NCI-H1092 (cell line): Measurements from ENCODE around the gene STX5.
A peak's percentile ranks its signal among the peaks of the same experiment; 100 is the strongest.
"Not testable (repeated sequence)": the region's sequence is repeated elsewhere in the genome, so short reads cannot be mapped to it uniquely, and the experiment has no call there.

Experiments
- DNase-seq: peaks from one replicate; lab custom pipeline; 2025; lab: John Stamatoyannopoulos, UW

Gene STX5

DNA sequence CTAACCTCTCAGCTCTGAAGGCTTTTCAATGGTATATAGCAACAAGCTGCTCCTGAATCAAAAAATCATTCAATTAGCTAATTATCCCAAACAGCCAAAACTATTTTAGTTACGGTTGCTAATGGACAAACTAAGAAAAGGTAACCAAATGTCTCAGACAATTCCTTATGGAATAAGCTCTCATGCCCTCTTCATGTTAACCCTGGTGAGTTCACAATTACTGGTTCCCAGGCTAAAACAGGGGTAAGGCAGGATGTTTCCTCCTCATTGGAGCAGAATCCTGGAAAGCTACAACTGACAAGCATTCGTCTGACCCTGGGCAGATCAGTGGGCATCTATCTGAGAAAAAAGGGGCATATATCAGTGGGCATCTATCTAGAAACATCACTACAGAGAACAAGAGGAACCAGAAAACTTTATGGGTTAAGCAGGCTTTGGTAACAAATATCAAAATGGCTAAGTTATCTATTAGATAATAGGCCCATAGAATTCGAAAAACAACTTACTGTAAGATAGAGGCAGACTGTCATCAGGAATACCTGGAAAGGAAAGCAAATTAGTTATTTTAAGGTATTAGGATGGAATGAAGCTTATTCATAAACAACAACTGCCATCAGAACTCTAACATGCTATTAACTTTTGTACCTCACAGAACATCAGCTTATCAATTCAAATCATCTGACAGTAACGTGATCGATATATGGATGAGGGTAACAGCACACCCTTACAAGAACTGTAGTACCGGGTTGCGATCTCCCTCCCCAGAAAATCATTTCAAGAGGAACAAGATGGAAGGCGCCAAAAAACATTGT, 22.4 kb upstream of the STX5 start:
- DNase-seq: no peak

DNA sequence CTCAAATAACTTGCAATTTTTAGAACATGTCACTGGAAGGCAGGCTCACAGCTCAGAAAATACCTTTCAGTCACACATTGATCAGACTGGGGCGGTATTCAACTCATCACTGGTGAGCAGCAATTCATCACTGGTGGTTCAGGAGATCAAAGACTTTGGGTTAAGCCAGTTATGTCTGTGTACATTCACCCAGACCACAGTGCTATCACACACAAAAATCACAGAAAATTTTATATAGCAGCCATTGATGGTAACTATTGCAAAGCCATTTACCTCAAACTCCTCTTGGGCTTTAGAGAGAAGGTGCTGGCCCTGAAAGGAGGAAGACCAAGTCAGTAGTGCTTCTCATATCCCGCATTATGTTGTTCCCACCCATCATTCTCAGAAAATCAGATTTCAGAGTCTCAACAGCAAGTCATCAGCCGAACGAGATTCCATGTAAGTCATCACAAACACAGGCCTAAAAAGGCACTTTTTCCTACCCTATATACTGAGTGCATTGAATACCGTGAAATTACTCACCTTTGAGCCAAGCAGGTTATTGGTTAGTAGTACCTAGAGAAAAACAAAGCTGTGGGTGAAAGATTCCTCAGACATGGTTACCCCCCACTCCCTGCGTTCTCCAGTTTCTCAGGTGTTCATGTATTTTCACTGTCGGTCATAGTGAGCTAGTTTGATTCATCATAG, 21.6 kb upstream of the STX5 start:
- no peak for DNase-seq

DNA sequence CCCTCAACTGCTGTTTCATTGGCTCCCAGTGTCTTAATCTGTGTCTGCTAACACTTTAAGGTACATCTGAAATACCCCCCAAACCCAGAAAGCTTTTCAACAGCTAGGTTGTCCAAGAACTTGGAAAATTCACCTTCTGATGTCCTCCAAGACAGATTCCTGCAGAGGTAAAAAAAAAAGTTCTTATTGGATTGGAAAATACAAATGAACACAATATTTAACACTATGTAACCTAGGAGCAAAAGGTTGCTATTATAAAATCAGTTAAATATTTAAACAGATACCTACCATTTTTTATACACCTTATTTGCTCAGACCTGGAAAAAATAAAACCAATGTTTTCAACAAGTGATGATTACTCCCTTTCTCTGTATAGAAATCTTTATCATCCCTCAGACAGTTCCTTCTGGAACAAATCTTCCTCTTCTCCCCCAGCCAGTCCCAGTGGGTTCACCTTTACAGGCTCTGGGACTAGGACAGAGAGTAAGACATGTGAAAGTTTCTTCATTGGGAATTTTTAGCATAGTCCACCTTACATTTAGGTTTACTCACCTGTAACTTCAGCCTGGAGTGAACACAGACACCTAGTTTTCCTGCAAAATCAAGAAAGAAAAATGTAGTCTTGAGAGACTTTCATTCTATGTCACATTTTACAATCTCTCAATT, 20.8 kb upstream of the STX5 start:
- DNase-seq: no peak

DNA sequence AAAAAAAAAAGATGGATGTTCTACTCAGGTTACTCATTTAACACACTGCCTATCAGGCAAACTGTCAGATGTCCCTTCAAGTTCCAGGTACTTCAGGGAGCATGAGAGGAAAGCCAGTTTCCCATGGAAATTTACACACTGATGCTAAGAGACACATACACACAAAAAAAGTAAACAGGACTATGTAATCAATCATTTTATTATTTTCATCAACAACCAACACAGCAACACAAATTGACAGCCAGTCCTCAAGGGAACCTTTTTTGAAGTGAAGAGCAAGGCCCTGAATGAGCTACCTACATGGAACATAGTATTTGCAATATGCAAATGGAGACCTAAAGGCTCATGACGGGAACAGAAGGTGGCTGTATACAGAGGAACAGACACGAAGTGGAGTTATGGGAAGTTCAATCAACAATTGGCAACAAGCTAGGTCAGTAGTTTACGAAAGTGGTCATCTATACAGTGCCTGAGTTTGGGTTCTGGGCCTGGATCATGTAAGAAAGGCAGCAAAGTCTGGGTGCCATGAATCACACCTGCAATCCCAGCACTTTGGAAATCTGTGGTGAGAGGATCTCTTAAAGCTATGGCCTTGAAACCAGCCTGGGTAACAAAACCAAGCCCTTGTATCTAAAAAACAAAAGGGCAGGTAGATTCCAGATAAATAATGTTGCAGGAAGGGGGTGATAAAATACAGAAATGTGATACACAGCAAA, 20.1 kb upstream of the STX5 start:
- DNase-seq: no peak

DNA sequence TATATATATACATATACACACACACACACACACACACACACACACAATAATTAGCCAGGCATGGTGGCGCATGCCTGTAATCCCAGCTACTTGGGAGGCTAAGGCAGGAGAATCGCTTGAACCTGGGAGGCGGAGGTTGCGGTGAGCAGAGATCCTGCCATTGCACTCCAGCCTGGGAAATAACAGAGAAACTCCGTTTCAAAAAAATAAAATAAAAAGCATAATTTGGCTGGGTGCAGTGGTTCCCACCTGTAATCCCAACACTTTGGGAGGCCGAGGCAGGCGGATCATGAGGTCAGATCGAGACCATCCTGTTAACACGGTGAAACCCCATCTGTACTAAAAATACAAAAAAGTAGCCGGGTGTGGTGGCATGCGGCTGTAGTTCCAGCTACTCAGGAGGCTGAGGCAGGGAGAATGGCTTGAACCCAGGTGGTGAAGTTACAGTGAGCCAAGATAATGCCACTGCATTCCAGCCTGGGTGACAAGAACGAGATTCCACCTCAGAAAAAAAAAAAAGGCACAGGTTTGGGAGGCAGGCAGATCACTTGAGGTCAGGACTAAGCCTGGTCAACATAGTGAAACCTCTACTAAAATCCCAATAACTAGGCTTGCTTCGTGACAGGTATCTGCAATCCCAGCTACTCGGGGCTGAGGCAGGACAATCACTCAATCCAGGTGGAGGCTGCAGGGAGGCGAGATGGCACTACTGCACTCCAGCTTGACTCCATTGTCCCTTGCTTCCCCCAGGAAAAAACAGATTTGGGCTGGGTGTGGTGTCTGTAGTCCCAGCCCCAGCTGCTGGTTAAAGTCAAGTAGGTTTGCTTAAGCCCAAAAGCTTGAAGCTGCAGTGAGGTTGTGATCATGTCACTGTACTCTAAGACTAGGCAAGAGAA, 19.3 kb upstream of the STX5 start:
- no peak for DNase-seq

DNA sequence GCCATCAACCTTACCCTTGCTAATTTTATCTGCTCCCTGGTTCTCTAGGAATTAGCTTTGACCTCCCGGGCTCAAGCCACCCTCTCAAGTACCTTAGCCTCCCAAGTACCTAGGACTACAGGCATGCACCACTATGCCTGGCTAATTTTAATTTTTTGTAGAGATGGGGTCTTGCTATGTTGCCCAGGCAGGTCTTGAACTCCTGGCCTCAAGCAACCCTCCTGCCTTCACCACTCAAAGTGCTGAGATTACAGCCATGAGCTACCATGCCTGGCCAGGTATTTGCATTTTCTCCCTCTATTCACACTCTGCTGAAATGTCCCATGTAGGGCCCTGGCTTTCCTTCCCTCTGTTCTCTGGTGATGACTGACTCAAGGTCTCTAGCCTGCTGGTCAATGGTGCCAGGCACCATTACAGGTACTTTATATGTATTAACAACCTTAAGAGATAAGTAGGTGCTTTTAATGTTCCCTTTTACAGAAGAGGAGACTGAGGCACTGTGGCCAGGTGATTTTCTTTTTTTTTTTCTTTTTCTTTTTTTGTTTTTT, 16.0 kb upstream of the STX5 start:
- no peak for DNase-seq

DNA sequence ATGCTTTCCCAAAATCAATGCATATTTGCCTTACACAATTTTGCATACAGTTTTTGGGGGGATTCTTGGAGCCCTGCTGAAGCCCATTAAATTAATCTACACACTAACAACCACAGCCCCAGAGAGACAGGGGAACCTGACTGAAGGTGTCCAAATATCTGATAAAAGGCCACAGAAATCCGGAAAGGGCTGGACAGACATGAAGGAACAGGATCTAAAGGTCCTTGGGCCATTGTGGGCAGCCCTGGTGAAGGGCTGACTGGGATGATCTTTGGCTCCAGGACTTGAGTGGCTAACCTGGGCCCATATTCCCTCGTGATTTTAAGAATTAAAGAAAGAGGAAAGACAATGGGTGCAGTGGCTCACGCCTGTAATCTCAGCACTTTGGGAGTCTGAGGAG, 14.3 kb upstream of the STX5 start:
- DNase-seq: no peak

DNA sequence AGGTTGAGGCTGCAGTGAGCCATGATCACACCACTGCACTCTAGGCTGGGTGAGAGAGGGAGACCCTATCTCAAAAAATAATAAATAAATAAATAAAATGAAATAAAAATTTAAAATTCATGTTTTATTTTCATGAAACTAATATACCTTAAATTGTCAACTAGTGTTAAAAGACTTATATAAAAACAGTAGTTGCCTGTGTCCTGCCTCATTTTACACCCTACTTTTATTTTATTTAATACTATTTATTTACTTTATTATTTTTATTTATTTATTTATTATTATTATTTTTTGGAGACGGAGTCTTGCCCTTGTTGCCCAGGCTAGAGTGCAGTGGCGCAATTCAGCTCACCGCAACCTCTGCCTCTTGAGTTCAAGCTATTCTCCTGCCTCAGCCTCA, 12.3 kb upstream of the STX5 start:
- DNase-seq: no peak

DNA sequence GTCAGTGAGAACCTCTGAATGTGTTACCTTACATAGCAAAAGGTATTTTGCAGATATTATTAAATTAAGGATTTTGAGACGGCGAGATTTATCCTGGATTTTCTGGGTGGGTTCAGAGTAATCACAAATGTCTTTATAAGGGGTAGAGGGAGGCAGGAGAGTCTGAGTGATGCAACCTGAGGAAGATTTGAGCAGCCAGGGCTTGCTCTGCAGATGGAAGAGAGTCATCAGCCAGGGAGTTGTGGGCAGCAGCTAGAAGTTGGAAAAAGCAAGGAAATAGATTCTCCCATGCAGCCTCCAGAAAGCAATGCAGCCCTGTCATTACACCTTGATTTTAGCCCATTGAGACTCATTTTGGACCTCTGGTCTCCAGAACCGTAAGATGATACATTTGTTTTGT, 11.6 kb upstream of the STX5 start:
- no peak for DNase-seq

DNA sequence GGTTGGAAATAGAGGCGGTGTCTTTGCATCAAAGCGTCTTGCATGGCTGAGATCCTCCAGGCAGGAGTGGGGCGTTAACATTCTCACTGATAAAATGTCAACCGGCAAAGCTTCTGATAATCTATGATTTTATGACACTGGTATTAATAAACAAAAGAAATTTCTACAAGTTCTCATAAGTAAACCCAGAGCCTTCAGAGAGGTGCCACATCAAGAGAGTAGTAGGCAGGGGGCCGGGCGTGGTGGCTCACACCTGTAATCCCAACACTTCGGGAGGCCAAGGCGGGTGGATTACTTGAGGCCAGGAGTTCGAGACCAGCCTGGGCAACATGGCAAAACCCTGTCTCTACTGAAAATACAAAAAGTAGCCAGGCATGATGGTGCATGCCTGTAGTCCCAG, 11.0 kb upstream of the STX5 start:
- DNase-seq: not testable (repeated sequence)

DNA sequence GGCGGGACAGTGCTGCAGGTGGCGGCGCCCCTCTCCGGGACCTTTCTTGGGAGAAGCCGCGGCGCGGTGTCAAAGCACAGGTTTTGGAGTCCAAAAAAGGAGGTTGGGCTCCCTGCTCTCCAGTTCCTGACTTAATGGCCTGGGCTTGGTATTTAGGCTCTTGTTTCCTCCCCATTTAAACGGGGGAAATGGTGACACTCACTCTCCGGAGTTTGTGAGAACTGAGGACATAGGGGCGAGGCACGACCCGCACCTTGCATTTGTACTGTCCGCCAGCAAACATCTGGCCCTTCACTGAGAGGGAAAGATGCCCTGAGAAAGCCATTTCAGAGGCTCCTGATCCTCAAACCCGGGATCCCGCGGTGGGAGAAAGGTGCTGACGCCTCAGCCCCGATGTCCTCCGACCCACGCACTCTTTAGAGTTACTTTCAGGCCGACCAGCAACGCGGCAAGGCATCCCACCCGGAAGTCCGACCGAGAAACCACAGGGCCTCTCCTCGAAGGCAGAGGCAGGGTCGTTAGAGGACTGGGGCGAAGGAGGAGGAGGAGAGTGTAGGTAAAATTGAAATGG, 10.4 kb upstream of the STX5 start:
- DNase-seq: no peak

DNA sequence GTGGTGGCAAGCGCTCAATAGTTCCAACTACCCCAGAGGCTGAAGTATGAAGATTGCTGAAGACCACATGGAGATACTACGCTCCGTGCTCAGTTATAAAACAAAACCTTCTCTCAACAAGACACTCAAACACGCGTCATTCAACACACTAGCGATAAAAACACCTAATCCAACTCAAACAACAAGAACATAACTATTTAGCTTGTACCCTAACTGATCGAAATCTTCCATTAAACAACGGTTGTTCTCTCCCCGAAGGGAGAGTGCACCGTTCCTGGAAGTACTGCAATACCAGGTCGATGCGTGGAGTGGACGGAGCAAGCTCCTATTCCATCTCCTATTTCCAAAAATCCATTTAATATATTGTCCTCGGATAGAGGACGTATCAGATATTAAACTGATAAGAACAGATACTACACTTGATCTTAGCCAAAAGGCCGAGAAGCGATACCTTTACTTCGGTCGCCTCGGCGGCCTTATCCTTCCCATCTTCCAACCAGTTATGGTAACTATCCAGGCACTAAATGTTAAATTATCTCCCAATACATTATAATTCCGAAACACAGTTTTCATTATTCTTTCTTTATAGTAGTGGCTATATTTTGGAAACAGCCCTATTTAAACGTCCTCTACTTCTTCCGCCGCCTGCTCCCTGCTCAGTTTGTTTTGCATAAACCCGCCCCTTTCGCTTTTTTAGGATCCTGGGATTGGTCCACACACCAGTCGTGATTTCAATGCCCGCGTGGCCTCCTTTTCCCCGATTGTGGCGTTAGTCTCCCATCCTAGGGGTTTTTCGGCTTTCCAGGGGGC, 9.7 kb upstream of the STX5 start:
- DNase-seq: peak; percentile 98

DNA sequence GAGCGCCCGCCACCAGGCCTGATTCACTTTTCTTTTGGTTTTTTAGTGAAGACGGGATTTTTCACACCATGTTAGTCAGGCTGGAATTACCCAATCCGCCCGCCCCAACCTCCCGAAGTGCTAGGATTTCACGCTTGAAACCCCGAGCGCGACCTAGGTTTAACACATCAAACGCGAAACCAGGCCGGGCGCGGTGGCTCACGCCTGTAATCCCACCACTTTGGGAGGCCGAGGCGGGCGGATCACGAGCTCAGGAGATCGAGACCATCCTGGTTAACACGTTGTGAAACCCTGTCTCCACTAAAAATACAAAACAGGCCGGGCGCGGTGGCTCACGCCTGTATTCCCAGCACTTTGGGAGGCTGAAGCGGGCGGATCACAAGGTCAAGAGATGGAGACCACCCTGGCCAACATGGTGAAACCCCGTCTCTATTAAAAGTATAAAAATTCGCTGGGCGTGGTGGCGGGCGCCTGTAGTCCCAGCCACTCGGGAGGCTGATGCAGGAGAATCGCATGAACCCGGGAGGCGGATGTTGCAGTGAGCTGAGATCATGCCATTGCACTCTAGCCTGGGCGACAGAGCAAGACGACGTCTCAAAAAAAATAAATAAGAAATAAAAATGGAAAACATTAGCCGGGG, 9.0 kb upstream of the STX5 start:
- peak; percentile 70 for DNase-seq

DNA sequence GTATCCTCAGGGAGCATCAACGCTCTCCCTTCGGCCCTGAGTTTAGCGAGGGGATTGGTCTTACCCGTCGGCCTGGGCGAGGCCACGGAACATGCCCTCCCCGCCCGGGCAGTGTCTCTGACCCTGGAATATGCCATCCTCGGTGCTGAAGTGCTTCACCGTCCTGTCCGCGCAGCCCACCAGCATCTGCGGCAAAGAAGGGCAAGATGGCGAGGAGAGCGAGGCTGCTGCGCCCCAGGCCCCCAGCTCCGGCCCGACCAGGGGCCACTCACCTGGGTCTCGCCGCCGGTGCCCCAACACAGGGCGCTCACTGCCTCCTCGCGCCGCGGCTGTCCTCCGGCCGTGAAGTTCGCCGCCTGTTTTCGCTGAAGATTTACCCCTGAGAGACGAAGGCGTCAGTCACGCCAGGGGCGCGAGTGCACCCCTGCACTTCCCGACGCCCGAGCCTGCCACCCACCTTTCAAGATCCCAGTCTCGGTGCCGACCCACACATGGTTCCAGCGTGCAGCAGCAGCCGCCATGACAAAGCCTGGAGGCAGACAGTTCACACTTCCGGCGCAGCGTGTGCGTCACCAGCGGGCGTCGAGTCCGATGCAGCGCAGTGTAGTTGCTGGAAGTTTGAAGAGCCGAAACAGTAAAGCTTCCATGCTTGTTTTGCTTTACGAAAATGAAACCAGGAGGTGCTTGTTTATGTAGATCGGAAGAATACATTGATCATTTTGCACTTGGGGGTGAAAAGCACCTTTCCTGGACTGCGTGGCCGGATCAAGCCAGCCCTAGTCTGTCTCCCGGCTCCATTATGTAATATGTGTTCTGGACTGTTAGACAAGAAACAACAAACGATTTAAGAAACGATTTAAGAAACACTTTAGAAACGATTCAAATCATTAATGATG, 7.4 kb upstream of the STX5 start, which contains the start of gene WDR74:
Gene WDR74, minus strand, starts transcription at position 541 of the 896 bp plus-strand sequence. Its CDS starts 20 bp downstream, at position 521.
- peak; percentile 92 for DNase-seq

DNA sequence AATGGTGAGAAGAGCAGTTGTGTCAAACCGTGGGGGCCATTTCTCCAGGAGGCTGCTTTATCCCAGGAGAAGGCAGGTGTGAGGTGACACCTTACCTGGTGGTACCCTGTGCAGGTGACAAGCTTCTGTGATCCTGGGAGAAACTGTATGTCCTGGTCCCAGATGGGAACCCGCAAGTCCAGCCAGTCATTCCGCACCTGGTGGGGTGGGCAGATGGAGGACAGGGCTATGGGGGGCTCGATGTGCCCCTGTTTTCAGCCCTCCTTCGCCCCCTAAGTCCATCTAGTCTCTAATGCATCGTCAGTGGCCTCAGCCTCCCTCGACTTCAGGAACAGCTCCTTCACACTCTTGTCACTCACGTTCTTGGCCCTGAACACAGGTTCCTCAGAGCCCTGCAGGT, 3.5 kb upstream of the STX5 start:
- no peak for DNase-seq

DNA sequence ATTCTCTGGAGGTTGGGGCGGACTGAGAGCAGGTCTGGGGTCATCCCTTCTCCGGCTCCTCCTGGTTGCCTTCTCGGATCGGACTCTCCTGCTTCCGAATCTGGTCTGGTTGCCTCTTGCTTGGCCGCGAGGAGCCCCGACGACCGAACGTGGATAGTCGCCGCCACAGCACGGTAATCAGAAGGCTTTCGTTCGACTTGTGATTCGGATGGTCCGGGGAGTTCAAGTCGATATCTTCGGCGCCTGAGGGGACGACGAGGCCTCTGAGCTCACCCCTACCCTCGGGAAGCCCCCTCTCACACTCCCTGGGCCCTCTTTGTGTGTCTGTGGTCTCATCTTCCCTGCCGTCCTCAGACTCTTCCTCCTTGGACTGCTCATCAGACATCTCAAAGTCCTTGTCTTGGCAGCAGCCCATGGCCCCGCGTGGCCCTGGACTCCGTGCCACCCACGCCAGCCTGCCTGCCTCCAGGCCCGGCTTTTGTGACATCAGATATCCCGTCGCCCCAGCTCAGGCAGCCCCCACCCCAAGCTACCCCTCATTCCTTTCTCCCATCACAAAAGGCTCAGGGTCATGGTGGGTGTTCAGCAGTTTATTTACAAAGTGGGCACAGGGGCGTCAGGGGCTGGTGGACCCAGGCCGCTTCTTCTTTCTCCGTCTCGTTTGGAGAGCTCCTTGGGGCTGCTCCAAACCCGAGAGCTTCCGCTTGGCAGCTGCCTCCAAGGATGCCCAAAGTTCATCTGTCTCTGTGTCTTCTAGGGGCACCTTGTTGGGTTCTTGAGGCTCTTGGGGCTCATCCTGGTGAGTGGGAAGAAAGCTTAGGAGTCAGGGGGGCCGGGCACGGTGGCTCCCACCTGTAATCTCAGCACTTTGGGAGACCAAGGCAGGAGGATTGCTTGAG, 734 bp upstream of the STX5 start, which contains the start of gene TEX54:
Gene TEX54, minus strand, starts transcription at position 506 of the 899 bp plus-strand sequence.
- no peak for DNase-seq

DNA sequence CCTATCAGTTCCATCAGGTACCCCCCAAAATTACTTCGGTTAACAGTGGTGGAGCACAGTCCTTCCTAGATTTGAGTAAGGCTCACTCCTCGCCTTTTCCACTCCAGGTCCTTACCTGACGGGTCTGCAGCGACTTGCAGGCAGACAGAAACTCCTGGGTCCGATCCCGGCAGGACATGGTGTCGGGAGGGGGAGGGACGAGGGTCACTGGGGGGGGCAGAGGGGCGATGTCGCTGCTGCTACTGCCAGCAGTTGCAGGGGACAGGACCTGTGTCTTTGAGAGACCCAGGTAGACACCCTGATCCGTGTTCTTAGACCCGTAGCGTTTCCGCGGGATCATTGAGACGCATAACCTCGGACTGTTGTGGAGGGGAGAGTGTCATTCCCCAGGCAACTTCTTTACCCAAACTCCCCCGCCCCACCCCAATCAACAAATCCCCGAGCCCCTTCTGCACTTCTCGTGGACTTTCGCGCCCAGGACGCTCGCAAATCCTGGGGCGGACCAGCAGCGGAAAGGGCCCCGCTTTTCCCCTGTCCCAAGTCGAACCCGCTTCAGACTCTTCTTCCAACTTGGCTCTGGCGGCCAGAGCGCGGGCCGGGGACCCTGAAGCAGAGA, 839 bp downstream of the STX5 start:
- DNase-seq: peak; percentile 42
